K562 (cell line): ENCODE data around the gene L3HYPDH. TPM values are rescaled to one million over a fixed set of nuclear protein-coding genes. Genes with fewer than 3 reads are reported as not detected.

Experiments used
- ATAC-seq: fragments of 200-7000 bp; cut with Tn5 transposase; 3 replicates; pipeline ENCODE4 v1.9.1; 2020; ENCODE audit warnings: moderate library complexity
- BruUV-seq: library from RNA; stranded (reverse); fragments of 400-500 nt; replicated peaks from 2 replicates; lab custom pipeline; 2021; lab: Mats Ljungman, UMichigan
- CTCF ChIA-PET: fragments of 300-600 bp; formaldehyde crosslinking; extraction: SDS; loops from one replicate; lab custom pipeline; 2021; ENCODE audit warnings: low intra/inter-chr PET ratio; lab: Yijun Ruan, JAX
- POLR2A ChIA-PET: fragments of 300-600, 350-650 bp; sonication (Branson Sonifier 250); formaldehyde crosslinking; extraction: SDS; loops from one replicate; lab custom pipeline; 2021; ENCODE audit warnings: antibody characterized with exemption, inconsistent platforms; lab: Yijun Ruan, JAX
- DNase-seq, 4 experiments: peaks; one replicate each; pipeline versions ENCODE4 v3.0.0 to v3.0.0-alpha.2; 2011 to 2018; ENCODE audit warnings: low spot score in 3 of 4, mixed read lengths in 3 of 4; ENCODE audit errors: extremely low read depth in 1 of 4
- FAIRE-seq: peaks from 2 replicates; lab custom pipeline; 2011; peaks lifted over from hg19 to GRCh38; lab: Jason Lieb, UNC
- H2AFZ ChIP-seq: 2 replicates; pipeline ENCODE4 v1.6.0; 2011; ENCODE audit warnings: low read depth, low read length, control low read depth, inconsistent platforms
- H3K27ac ChIP-seq: fragments of 200-600 bp; 3 replicates; pipeline ENCODE4 v1.8.0; 2011; ENCODE audit warnings: low read depth, mild to moderate bottlenecking, control low read depth, inconsistent platforms, low read length, moderate library complexity, mixed read lengths; ENCODE audit errors: extremely low read depth
- H3K27me3 ChIP-seq, 2 experiments: fragments of 300-600 bp in 1 of 2; 2 replicates in 1 of 2; 3 replicates in 1 of 2; pipeline versions ENCODE4 v1.6.0 to v1.8.0; 2011; ENCODE audit warnings: inconsistent platforms in 2 of 2, low read length in 2 of 2, mild to moderate bottlenecking in 1 of 2, mixed read lengths in 1 of 2, moderate library complexity in 1 of 2; ENCODE audit not compliant: control insufficient read depth in 2 of 2, insufficient read depth in 2 of 2
- H3K36me3 ChIP-seq: fragments of 300-600 bp; 3 replicates; pipeline ENCODE4 v1.8.0; 2011; ENCODE audit warnings: mild to moderate bottlenecking, low read length, inconsistent platforms; ENCODE audit not compliant: control insufficient read depth, insufficient read depth
- H3K4me1 ChIP-seq, 2 experiments: fragments of 200-600 bp in 1 of 2; replicated peaks in 1 of 2; 2 replicates in 1 of 2; 3 replicates in 1 of 2; pipeline versions ENCODE4 v1.5.1 to v1.8.0; 2011; ENCODE audit warnings: inconsistent platforms in 2 of 2, low read length in 2 of 2, mild to moderate bottlenecking in 1 of 2, mixed read lengths in 1 of 2, moderate library complexity in 1 of 2; ENCODE audit not compliant: control insufficient read depth in 2 of 2, insufficient read depth in 2 of 2
- H3K4me2 ChIP-seq: 2 replicates; pipeline ENCODE4 v1.6.1; 2011; ENCODE audit warnings: low read length, control low read depth, inconsistent platforms, mixed read lengths; ENCODE audit not compliant: insufficient read depth
- H3K4me3 ChIP-seq: fragments of 200-600 bp; sonication (generic), shearing (Covaris generic); 2 replicates; pipeline ENCODE4 v1.5.1; 2016; ENCODE audit warnings: control low read depth, inconsistent platforms
- H3K79me2 ChIP-seq: fragments of 200-600 bp; 3 replicates; pipeline ENCODE4 v1.8.0; 2011; ENCODE audit warnings: low read length, inconsistent platforms; ENCODE audit not compliant: control insufficient read depth, insufficient read depth
- H3K9ac ChIP-seq, 2 experiments: 2 replicates each; pipeline versions ENCODE4 v1.6.0 to v1.6.1; 2011; ENCODE audit warnings: low read depth in 2 of 2, low read length in 2 of 2, control low read depth in 1 of 2, inconsistent platforms in 1 of 2, mild to moderate bottlenecking in 1 of 2, mixed read lengths in 1 of 2; ENCODE audit not compliant: insufficient read depth in 1 of 2
- H3K9me1 ChIP-seq: one replicate; pipeline ENCODE4 v1.6.0; 2011; ENCODE audit warnings: inconsistent platforms, mild to moderate bottlenecking, low read length, moderate library complexity; ENCODE audit not compliant: control insufficient read depth, insufficient read depth
- H3K9me3 ChIP-seq: replicated peaks from 2 replicates; pipeline ENCODE4 v1.5.1; 2011; ENCODE audit warnings: low read depth, low read length, inconsistent platforms; ENCODE audit not compliant: control insufficient read depth, insufficient read depth
- H4K20me1 ChIP-seq: replicated peaks from 2 replicates; pipeline ENCODE4 v1.6.1; 2011; ENCODE audit warnings: low read length, inconsistent platforms, mixed read lengths; ENCODE audit not compliant: control insufficient read depth, insufficient read depth
- CEBPG ChIP-seq, 3 experiments: fragments of 200-800 bp in 1 of 3; sonication (Bioruptor generic) in 1 of 3; sonication (generic) in 1 of 3; formaldehyde crosslinking in 1 of 3; IDR thresholded peaks in 2 of 3; conservative IDR thresholded peaks in 1 of 3; 2 replicates each; pipeline versions ENCODE4 v1.6.1 to v1.8.0; 2016 to 2022; ENCODE audit warnings: missing compliant biosample characterization in 2 of 3, missing genetic modification characterization in 2 of 3, mild to moderate bottlenecking in 1 of 3, missing genetic modification reagents in 1 of 3
- HNRNPL ChIP-seq: fragments of 200-400 bp; formaldehyde crosslinking; IDR thresholded peaks from 2 replicates; pipeline ENCODE4 v1.6.1; 2017; ENCODE audit warnings: low read depth, mild to moderate bottlenecking, low read length
- KHSRP ChIP-seq: fragments of 450-650 bp; IDR thresholded peaks from 2 replicates; pipeline ENCODE4 v1.6.1; 2017
- MCM2 ChIP-seq: fragments of 450-650 bp; IDR thresholded peaks from 2 replicates; pipeline ENCODE4 v1.6.1; 2017; ENCODE audit warnings: low read depth, mild to moderate bottlenecking
- MLX ChIP-seq, 2 experiments: fragments of 450-650 bp in 1 of 2; sonication (generic) in 1 of 2; formaldehyde crosslinking; conservative IDR thresholded peaks; 2 replicates each; pipeline versions ENCODE4 v1.4.0 to v1.8.1; 2020 to 2022; ENCODE audit warnings: mild to moderate bottlenecking in 1 of 2, missing genetic modification reagents in 1 of 2
- MYNN ChIP-seq, 2 experiments: sonication (generic); formaldehyde crosslinking in 1 of 2; IDR thresholded peaks; 2 replicates each; pipeline versions ENCODE4 v1.5.0 to v1.6.1; 2016 to 2020; ENCODE audit warnings: antibody characterized with exemption in 1 of 2, missing genetic modification reagents in 1 of 2
- NFIC ChIP-seq: fragments of 450-650 bp; IDR thresholded peaks from 2 replicates; pipeline ENCODE4 v1.6.1; 2017; ENCODE audit warnings: mild to moderate bottlenecking, inconsistent platforms
- NFYB ChIP-seq: IDR thresholded peaks from 2 replicates; pipeline ENCODE4 v1.6.1; 2011; ENCODE audit warnings: mild to moderate bottlenecking, moderate library complexity; ENCODE audit not compliant: insufficient read length; ENCODE audit errors: extremely low read depth
- NR1H2 ChIP-seq: sonication (generic); formaldehyde crosslinking; IDR thresholded peaks from 2 replicates; pipeline ENCODE4 v1.4.0; 2020; ENCODE audit warnings: mild to moderate bottlenecking, missing genetic modification reagents
- RBM15 ChIP-seq: fragments of 200-400 bp; formaldehyde crosslinking; IDR thresholded peaks from 2 replicates; pipeline ENCODE4 v1.6.1; 2018; ENCODE audit warnings: mild to moderate bottlenecking, low read length, moderate library complexity; ENCODE audit not compliant: insufficient read depth
- SMAD1 ChIP-seq: fragments of 150-350 bp; IDR thresholded peaks from 2 replicates; pipeline ENCODE4 v1.6.1; 2014; ENCODE audit warnings: low read length, low read depth; ENCODE audit not compliant: partially characterized antibody
- SRSF7 ChIP-seq: fragments of 200-400 bp; formaldehyde crosslinking; optimal IDR thresholded peaks from 2 replicates; pipeline ENCODE3; 2017; ENCODE audit warnings: mild to moderate bottlenecking, low read depth, low read length
- ZNF140 ChIP-seq: fragments of 250-450 bp; sonication (Bioruptor Pico); IDR thresholded peaks from 2 replicates; pipeline ENCODE4 v1.8.0; 2021; ENCODE audit warnings: moderate library complexity, mild to moderate bottlenecking, inconsistent platforms
- ZNF431 ChIP-seq: sonication (generic); formaldehyde crosslinking; IDR thresholded peaks from 2 replicates; pipeline ENCODE4 v1.8.0; 2022; ENCODE audit warnings: mild to moderate bottlenecking, missing genetic modification reagents
- WGBS: fragments of 100-300 bp; shearing (Covaris generic); methylation state at CpG from one replicate; pipeline ENCODE4 v1.1.6; 2016; ENCODE audit warnings: low coverage, mixed read lengths; ENCODE audit not compliant: insufficient coverage; ENCODE audit errors: missing lambda C conversion rate; 5-methylcytosine and 5-hydroxymethylcytosine counted together
- in situ Hi-C: fragments of 300-500 bp; cut with MboI; formaldehyde crosslinking; loops from 4 replicates; pipeline ENCODE4 v1.15.0; 2018; ENCODE audit warnings: inconsistent platforms, mixed read lengths
- intact Hi-C: fragments of 100-400 bp; cut with micrococcal nuclease; formaldehyde crosslinking; loops from 2 replicates; pipeline ENCODE4 v1.14.2; 2022
- polyA plus RNA-seq, 8 experiments: library from polyadenylated mRNA; depleted of rRNA in 4 of 8; stranded (reverse) in 5 of 8; unstranded in 3 of 8; fragments of >200 nt; fragmentation: Nextera tagmentation in 2 of 8; fragmentation: Illumina TruSeq in 1 of 8; extraction: Ambion mirVana in 2 of 8; extraction: Trizol in 1 of 8; gene quantifications; 2 replicates each; pipeline versions ENCODE4 v1.2.1 to v1.2.3, GENCODE V29; 2011 to 2014; ENCODE audit warnings: inconsistent platforms in 1 of 8, missing spikeins in 1 of 8
- total RNA-seq, 7 experiments: library from RNA; depleted of rRNA in 6 of 7; stranded (reverse); fragments of >200 nt in 6 of 7; fragmentation: Illumina TruSeq in 2 of 7; extraction: Trizol in 2 of 7; gene quantifications; 2 replicates each; pipeline versions ENCODE4 v1.2.1 to v1.2.3, GENCODE V29; 2011 to 2021; ENCODE audit warnings: low replicate concordance in 1 of 7
- TF ChIP-seq, protein P1 (sequence below): fragments of 450-650 bp; IDR thresholded peaks from 2 replicates; pipeline ENCODE4 v1.6.1; 2017; ENCODE audit warnings: antibody characterized with exemption

The L3HYPDH gene
- total and polyA plus RNA-seq, 9 of the 15 experiments (the other 6 are each of a cell fraction or from before 2014, with no cell fraction given) = 12.8 to 36.5 (median 19.3) TPM

DNA sequence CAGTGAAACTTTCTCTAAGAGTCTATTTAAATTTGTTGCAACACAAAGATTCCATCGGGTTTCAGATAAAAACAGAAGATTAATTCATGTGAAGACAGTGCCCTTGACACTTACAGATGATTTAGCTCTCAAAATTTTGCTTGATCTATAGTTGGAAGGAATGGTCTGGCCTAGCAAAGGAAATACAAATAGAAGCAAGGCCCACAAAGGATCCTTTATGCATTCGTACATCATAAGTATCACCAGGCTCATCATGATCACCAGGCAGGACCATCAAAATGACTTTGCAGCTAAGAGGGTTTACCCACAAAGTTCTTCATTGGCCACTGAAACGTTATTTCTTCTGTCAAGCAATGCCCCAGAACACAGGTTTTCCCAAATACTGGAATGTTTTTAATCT is 24.9 kb upstream of the L3HYPDH start:
- H3K9me1 ChIP-seq = no peaks in the 10 kb centered on the region
- H3K4me3 ChIP-seq = no peak overlapping the region
- no peaks in the 10 kb centered on the region for H3K79me2 ChIP-seq
- H3K27ac ChIP-seq = no peak overlapping the region
- TF ChIP-seq NFIC = no peak
- no peak for TF ChIP-seq SMAD1
- TF ChIP-seq MLX (CRISPR knock-in tag; conservative IDR thresholded peaks at IDR 0.05) = no peak
- no peak for TF ChIP-seq NFYB
- no peak for TF ChIP-seq KHSRP
- no peak for TF ChIP-seq RBM15
- no peak for TF ChIP-seq CEBPG (CRISPR knock-in tag; IDR thresholded peaks at IDR 0.05)
- TF ChIP-seq CEBPG (tag; conservative IDR thresholded peaks at IDR 0.05 in 1 of 2, IDR thresholded peaks at IDR 0.05 in 1 of 2) = no peak
- no peak for TF ChIP-seq NR1H2 (CRISPR knock-in tag)
- TF ChIP-seq HNRNPL = no peak
- TF ChIP-seq ZNF140 = no peak
- TF ChIP-seq ZNF431 = no peak
- TF ChIP-seq MCM2 = no peak
- TF ChIP-seq, protein P1, sequence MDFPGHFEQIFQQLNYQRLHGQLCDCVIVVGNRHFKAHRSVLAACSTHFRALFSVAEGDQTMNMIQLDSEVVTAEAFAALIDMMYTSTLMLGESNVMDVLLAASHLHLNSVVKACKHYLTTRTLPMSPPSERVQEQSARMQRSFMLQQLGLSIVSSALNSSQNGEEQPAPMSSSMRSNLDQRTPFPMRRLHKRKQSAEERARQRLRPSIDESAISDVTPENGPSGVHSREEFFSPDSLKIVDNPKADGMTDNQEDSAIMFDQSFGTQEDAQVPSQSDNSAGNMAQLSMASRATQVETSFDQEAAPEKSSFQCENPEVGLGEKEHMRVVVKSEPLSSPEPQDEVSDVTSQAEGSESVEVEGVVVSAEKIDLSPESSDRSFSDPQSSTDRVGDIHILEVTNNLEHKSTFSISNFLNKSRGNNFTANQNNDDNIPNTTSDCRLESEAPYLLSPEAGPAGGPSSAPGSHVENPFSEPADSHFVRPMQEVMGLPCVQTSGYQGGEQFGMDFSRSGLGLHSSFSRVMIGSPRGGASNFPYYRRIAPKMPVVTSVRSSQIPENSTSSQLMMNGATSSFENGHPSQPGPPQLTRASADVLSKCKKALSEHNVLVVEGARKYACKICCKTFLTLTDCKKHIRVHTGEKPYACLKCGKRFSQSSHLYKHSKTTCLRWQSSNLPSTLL = no peak
- TF ChIP-seq SRSF7 = no peak
- no peak for TF ChIP-seq MYNN (IDR thresholded peaks at IDR 0.05)
- no peak for TF ChIP-seq MYNN (CRISPR knock-in tag; IDR thresholded peaks at IDR 0.05)
- no peak for DNase-seq
- H3K4me2 ChIP-seq = no peak overlapping the region
- intact Hi-C loops = loop anchor here (10.0 kb wide), 1 partner anchor 676 kb away; no protein-coding TSS in a partner anchor
- in situ Hi-C loops = no loop called here
- WGBS = 0% methylated on average over 3 of the region's 3 CpGs
- ATAC-seq = no peak
- no peak overlapping the region for H2AFZ ChIP-seq
- H3K9ac ChIP-seq = no peak overlapping the region
- H3K27me3 ChIP-seq = no peaks in the 10 kb centered on the region
- no peaks in the 10 kb centered on the region for H3K9me3 ChIP-seq
- no peaks in the 10 kb centered on the region for H3K4me1 ChIP-seq
- no peaks in the 10 kb centered on the region for H4K20me1 ChIP-seq
- no peak for FAIRE-seq
- peaks cover 2% of the 10 kb centered on the region; the same call in 1 of the 3 replicates for H3K36me3 ChIP-seq
- no TSS peak for BruUV-seq
- ChIA-PET CTCF (interaction anchor here (1.0 kb wide), 1 partner anchor 68 kb away, joined by 3 read pairs; no protein-coding TSS in a partner anchor), POLR2A (no interaction called here)
